HepG2 (cell line): Measurements from ENCODE around the gene RNU4-1. TPM values are rescaled to one million over a fixed set of nuclear protein-coding genes. Genes with fewer than 3 reads are reported as not detected.

Experiments used
- AKAP8 ChIP-seq: sonication (generic); formaldehyde crosslinking; IDR thresholded peaks from 2 replicates; pipeline ENCODE4 v1.5.1; 2020; ENCODE audit warnings: mild to moderate bottlenecking, missing genetic modification reagents
- FLYWCH1 ChIP-seq: sonication (generic); formaldehyde crosslinking; IDR thresholded peaks from 2 replicates; pipeline ENCODE4 v1.8.1; 2023; ENCODE audit warnings: mild to moderate bottlenecking, missing genetic modification reagents
- MIER3 ChIP-seq: IDR thresholded peaks from 2 replicates; pipeline ENCODE4 v1.6.1; 2016; ENCODE audit warnings: missing compliant biosample characterization, borderline replicate concordance
- RFXAP ChIP-seq: sonication (generic); formaldehyde crosslinking; IDR thresholded peaks from 2 replicates; pipeline ENCODE4 v1.4.0; 2020; ENCODE audit warnings: missing genetic modification reagents, borderline replicate concordance
- TCF7L2 ChIP-seq: IDR thresholded peaks from 2 replicates; pipeline ENCODE4 v1.6.1; 2011; ENCODE audit warnings: mild to moderate bottlenecking, low read depth, low read length, moderate library complexity
- TFE3 ChIP-seq: IDR thresholded peaks from 2 replicates; pipeline ENCODE4 v1.6.1; 2016
- TMF1 ChIP-seq: sonication (generic); formaldehyde crosslinking; IDR thresholded peaks from 2 replicates; pipeline ENCODE4 v1.8.1; 2022; ENCODE audit warnings: low read depth, missing genetic modification reagents
- ZNF281 ChIP-seq: sonication (generic); formaldehyde crosslinking; IDR thresholded peaks from 2 replicates; pipeline ENCODE4 v1.4.0; 2020; ENCODE audit warnings: missing genetic modification reagents, borderline replicate concordance
- ZNF3 ChIP-seq: IDR thresholded peaks from 2 replicates; pipeline ENCODE4 v1.7.0; 2017; ENCODE audit warnings: inconsistent platforms
- ZNF333 ChIP-seq: sonication (generic); formaldehyde crosslinking; IDR thresholded peaks from 2 replicates; pipeline ENCODE4 v1.4.0; 2020; ENCODE audit warnings: mild to moderate bottlenecking, missing genetic modification reagents, borderline replicate concordance
- ZNF607 ChIP-seq: sonication (generic); formaldehyde crosslinking; IDR thresholded peaks from 2 replicates; pipeline ENCODE4 v1.5.1; 2020; ENCODE audit warnings: missing genetic modification reagents, mild to moderate bottlenecking, borderline replicate concordance
- ZNF619 ChIP-seq: sonication (generic); formaldehyde crosslinking; IDR thresholded peaks from 2 replicates; pipeline ENCODE4 v1.4.0; 2020; ENCODE audit warnings: mild to moderate bottlenecking, missing genetic modification reagents
- polyA plus RNA-seq, 8 experiments: library from polyadenylated mRNA; depleted of rRNA in 3 of 8; stranded (reverse) in 7 of 8; unstranded in 1 of 8; fragments of >200 nt; fragmentation: Illumina TruSeq in 4 of 8; extraction: Trizol in 4 of 8; gene quantifications; 2 replicates each; pipeline versions ENCODE4 v1.2.1 to v1.2.3, GENCODE V29; 2011 to 2016; ENCODE audit warnings: low read depth in 4 of 8, missing spikeins in 1 of 8, mixed read lengths in 1 of 8; ENCODE audit not compliant: insufficient read depth in 1 of 8
- total RNA-seq, 5 experiments: library from RNA; depleted of rRNA; stranded (reverse); fragments of >200 nt; fragmentation: Illumina TruSeq; extraction: Trizol; gene quantifications; 2 replicates each; pipeline ENCODE4 v1.2.3, GENCODE V29; 2016; ENCODE audit warnings: low read depth in 1 of 5
- TF ChIP-seq, protein P1 (sequence below): sonication (generic); formaldehyde crosslinking; IDR thresholded peaks from 2 replicates; pipeline ENCODE4 v1.4.0; 2020; ENCODE audit warnings: missing genetic modification reagents, mild to moderate bottlenecking, borderline replicate concordance
- TF ChIP-seq, protein P2 (sequence below), 2 experiments: fragments of 450-650 bp in 1 of 2; sonication (generic) in 1 of 2; formaldehyde crosslinking in 1 of 2; IDR thresholded peaks; 2 replicates each; pipeline versions ENCODE4 v1.6.1 to v1.8.0; 2016 to 2022; ENCODE audit warnings: antibody characterized with exemption in 1 of 2, mild to moderate bottlenecking in 1 of 2, missing genetic modification reagents in 1 of 2

The RNU4-1 gene
- total and polyA plus RNA-seq, 2 of the 13 experiments (the other 11 are each of a cell fraction or from before 2014, with no cell fraction given): 7,407 TPM; not detected in 1

DNA sequence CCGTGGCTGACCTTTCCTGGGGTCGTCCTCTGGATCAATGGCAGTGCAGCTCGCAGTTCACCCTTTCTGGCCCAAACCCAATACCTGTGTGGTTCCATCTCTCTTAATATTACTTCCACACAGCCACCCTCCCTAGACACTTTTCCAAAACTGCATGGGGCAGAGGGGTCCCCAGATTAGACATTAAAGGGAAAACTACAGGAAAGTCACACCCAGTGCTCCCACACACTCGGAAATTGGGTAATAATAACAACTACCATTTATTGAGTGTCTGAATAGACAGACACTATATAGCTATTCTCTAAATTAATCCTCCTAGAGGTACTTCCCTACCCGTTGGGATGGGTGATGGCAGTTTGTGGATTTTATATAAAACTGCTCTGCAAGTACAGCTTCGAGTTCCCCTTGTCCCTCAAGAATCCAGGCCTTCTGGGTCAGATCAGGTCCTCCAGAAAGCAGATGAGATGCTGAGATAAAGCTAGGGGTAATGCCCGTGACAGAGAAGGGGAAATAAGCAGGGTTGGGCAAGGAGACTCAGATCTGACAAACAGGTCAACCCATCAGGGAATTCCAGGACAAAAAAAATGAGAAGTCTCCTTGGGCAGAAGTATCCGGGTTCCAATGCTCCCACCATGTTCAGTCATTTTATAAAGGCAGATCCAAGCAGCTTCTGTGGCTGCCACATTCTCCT lies 26.7 kb downstream of the RNU4-1 start (continued):
- TF ChIP-seq ZNF607 (CRISPR knock-in tag) (peak; percentile 66), ZNF3 (CRISPR knock-in tag) (no peak), AKAP8 (CRISPR knock-in tag) (no peak), TCF7L2 (no peak), MIER3 (no peak), FLYWCH1 (no peak), TFE3 (CRISPR knock-in tag) (no peak), RFXAP (CRISPR knock-in tag) (no peak), ZNF619 (CRISPR knock-in tag) (no peak), ZNF333 (no peak), TMF1 (no peak), ZNF281 (CRISPR knock-in tag) (no peak)
- TF ChIP-seq, protein P1, sequence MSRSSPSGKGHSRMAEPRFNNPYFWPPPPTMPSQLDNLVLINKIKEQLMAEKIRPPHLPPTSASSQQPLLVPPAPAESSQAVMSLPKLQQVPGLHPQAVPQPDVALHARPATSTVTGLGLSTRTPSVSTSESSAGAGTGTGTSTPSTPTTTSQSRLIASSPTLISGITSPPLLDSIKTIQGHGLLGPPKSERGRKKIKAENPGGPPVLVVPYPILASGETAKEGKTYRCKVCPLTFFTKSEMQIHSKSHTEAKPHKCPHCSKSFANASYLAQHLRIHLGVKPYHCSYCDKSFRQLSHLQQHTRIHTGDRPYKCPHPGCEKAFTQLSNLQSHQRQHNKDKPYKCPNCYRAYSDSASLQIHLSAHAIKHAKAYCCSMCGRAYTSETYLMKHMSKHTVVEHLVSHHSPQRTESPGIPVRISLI (CRISPR knock-in tag): no peak
- TF ChIP-seq, protein P2, sequence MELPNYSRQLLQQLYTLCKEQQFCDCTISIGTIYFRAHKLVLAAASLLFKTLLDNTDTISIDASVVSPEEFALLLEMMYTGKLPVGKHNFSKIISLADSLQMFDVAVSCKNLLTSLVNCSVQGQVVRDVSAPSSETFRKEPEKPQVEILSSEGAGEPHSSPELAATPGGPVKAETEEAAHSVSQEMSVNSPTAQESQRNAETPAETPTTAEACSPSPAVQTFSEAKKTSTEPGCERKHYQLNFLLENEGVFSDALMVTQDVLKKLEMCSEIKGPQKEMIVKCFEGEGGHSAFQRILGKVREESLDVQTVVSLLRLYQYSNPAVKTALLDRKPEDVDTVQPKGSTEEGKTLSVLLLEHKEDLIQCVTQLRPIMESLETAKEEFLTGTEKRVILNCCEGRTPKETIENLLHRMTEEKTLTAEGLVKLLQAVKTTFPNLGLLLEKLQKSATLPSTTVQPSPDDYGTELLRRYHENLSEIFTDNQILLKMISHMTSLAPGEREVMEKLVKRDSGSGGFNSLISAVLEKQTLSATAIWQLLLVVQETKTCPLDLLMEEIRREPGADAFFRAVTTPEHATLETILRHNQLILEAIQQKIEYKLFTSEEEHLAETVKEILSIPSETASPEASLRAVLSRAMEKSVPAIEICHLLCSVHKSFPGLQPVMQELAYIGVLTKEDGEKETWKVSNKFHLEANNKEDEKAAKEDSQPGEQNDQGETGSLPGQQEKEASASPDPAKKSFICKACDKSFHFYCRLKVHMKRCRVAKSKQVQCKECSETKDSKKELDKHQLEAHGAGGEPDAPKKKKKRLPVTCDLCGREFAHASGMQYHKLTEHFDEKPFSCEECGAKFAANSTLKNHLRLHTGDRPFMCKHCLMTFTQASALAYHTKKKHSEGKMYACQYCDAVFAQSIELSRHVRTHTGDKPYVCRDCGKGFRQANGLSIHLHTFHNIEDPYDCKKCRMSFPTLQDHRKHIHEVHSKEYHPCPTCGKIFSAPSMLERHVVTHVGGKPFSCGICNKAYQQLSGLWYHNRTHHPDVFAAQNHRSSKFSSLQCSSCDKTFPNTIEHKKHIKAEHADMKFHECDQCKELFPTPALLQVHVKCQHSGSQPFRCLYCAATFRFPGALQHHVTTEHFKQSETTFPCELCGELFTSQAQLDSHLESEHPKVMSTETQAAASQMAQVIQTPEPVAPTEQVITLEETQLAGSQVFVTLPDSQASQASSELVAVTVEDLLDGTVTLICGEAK (IDR thresholded peaks at IDR 0.05): no peak
- TF ChIP-seq, protein P2 (CRISPR knock-in tag; IDR thresholded peaks at IDR 0.05): no peak
